NK-92 (cell line): Measurements from ENCODE around the gene SCGB1C1.
"Not testable (repeated sequence)": the region's sequence is repeated elsewhere in the genome, so short reads cannot be mapped to it uniquely, and the experiment has no call there.

Experiments
- DNase-seq: peaks from one replicate; lab custom pipeline; 2025; ENCODE audit not compliant: unreplicated experiment; lab: John Stamatoyannopoulos, UW

SCGB1C1 gene

DNA sequence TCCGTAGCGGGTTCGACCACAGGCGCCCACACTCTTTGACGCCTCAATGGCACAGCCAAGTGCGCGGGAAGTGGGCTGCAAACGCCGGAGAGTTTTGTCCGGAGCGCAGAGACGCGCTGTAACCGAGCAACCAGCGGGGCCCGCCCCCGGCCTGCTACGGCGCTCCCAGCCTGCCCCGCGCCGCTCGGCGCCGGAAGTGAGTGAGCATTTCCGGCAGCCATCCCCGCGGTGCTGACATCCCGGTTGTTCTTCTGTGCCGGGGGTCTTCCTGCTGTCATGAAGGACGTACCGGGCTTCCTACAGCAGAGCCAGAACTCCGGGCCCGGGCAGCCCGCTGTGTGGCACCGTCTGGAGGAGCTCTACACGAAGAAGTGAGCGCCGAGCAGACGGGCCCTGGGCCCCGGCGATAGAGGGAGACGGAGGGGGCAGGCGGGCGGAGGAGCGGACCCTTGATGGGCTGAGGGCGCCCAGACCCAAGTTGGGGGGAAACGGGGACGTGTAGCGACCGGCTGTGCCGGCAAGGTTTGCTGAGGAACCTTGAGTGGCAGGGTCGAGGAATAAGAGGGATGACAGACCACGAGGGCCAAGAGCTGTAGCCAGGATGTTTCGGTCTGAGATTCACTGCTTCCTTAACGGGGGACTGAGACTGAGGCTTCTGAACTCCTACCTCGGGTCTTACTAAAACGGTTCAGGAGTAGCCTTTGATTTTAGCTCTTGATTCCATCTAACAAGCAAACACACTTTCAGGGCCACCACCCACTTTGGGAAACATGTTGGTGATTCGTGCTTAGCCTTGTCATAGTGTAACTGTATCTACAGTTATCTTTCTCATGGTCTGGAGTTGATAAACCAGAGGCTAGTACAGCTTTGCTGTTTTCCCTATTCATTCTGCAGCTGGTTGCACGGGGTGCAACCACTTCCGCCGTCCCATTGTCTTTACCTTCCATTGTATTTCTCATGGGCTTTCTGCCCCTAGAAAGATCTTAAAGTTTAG lies 44.2 kb downstream of the SCGB1C1 start, which contains the start of gene PSMD13:
Gene PSMD13, plus strand, starts transcription at position 203 of the 994 bp plus-strand sequence. Its CDS starts 74 bp downstream, at position 277.
- no peak for DNase-seq

- not testable (repeated sequence) for DNase-seq
These were observed 45.5 kb downstream of the SCGB1C1 start for GRCh38 chr11:238346-238745.

DNA sequence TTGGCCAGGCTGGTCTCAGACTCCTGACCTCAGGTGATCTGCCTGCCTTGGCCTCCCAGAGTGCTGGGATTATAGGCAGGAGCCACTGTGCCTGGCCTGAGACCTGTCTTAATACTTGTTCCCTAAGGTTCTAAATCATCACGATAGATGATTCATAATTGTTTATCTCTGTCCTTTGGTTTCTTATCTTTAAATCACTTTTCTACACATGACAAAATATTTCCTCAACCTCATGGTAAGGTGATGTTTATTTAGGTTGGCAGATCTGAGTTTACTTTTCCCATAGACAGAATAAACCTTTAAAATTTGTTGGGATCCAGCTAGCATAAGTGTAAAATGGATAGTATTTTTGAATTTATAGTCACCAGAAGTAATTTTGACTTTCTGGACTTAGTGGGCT lies 47.4 kb downstream of the SCGB1C1 start:
- DNase-seq = no peak

- DNase-seq = no peak
These were observed 48.8 kb downstream of the SCGB1C1 start for GRCh38 chr11:241634-242033.
